T47D (cell line): ENCODE data around the gene MMP13.
"Not testable (repeated sequence)": the region's sequence is repeated elsewhere in the genome, so short reads cannot be mapped to it uniquely, and the experiment has no call there.

Source experiments
- DNase-seq, 2 experiments: peaks; one replicate each; pipeline versions ENCODE4 v3.0.0 to v3.0.0-alpha.2; 2011 to 2012; ENCODE audit warnings: low read depth in 1 of 2, low spot score in 1 of 2
- JUND ChIP-seq: IDR thresholded peaks from 2 replicates; pipeline ENCODE4 v1.6.1; 2012; ENCODE audit warnings: low read depth
- in situ Hi-C: cut with HindIII; loops from 2 replicates; pipeline ENCODE4 v1.10.0; 2016; ENCODE audit warnings: low sequenced_read_pairs, low pct_unique_long_range_greater_than_20kb

The MMP13 gene

DNA sequence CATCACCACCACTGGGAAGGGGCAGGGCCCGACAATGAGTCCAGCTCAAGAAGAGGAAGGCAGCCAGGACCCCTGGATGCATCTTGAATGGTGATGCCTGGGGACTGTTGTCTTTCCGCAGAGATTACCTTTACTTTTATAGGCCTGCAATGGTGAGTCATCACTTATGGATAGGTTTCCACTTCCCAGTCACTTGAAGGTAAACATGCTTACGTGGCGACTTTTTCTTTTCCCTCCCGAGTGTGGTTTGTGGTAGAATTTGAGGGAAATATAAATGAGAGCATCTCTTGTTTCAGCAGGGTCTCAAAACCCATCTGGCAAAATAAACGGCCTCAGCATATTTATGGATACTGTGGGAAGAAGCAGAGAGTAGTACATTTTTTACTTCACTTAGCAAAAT lies at the start of gene MMP13:
TSS of gene MMP13 (minus strand) at position 109 of the 400 bp plus-strand sequence. CDS start at position 82, 27 bp downstream.
- no peak for DNase-seq
- no peak for TF ChIP-seq JUND
- in situ Hi-C loops, result no loop called here

DNA sequence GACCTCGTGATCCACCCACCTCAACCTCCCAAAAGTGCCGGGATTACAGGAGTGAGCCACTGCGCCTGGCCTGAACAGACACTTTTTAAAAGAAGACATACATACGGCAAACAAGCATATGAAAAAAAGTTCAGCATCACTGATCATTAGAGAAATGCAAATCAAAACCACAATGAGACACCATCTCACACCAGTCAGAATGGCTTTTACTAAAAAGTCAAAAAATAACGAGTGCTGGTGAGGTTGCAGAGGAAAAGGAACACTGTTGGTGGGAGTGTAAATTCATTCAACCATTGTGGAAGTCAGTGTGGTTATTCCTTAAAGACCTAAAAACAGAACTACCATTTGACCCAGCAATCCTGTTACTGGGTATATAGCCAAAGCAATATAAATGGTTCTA lies 48.7 kb upstream of the MMP13 start:
- in situ Hi-C loops, DNase-seq: not testable (repeated sequence)

DNA sequence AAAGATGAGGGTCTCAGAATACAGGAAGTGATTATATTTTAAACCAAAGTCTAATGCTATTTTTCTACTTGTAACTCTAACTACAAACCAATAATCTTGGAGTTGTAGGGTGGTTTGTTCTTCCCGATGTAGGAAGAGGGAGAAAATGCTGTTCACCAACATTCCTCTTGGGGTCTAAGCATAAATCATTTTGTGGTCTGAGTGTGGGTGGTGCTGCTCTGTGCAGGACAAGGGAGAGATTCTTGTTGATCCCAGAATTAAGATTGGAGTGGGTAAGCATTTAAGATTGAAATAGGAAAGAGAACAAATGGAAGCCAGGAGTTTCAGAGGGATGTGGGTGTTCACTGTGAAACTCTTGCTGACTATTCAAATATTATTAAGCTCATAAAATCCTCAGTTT lies 38.6 kb upstream of the MMP13 start:
- DNase-seq, result peak in 1 of 2 experiments; percentile 18

DNA sequence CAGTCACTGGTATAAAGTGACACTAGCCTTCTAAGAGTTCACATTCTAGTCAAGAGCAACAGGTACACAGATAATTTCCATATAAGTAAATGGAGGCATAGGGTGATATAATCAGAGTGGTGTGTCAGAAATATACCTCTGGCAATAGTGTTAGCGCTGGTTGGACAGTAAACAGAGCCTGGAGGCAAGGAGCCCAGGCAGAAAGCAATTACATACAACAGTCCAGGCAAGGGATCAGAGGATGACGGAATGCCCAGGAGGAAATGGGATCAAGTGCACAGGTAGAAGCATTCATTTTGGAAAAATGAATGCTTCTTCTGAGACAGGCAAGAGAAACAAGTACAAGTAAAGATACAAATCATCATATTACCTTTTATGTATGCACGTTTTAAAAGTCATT lies 36.2 kb upstream of the MMP13 start:
- in situ Hi-C loops, result no loop called here
- TF ChIP-seq JUND, result no peak
- DNase-seq, result peak in 1 of 2 experiments; percentile 52

More for the DNA sequence above, 38.6 kb upstream of the MMP13 start:
- TF ChIP-seq JUND, result no peak
- in situ Hi-C loops, result no loop called here

DNA sequence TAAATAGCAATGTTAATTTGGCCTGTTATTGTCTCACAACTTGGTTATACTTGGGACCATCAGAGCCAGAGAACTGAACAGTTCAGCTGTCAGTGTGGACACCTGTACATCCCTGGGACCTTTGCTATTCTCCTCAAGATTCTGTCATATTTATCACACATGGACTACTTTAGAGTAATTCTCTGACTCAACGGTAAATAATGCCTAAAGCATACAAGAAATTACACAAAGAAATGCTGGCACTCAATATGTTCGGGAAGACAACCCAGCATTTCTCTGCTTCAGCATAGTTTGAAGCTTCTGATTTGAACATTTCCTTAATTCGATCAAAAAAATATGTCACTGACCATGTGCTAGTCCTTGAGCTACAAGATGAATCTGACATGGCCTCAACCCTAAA lies 34.6 kb upstream of the MMP13 start:
- no peak for TF ChIP-seq JUND
- DNase-seq, result no peak
- in situ Hi-C loops, result no loop called here

DNA sequence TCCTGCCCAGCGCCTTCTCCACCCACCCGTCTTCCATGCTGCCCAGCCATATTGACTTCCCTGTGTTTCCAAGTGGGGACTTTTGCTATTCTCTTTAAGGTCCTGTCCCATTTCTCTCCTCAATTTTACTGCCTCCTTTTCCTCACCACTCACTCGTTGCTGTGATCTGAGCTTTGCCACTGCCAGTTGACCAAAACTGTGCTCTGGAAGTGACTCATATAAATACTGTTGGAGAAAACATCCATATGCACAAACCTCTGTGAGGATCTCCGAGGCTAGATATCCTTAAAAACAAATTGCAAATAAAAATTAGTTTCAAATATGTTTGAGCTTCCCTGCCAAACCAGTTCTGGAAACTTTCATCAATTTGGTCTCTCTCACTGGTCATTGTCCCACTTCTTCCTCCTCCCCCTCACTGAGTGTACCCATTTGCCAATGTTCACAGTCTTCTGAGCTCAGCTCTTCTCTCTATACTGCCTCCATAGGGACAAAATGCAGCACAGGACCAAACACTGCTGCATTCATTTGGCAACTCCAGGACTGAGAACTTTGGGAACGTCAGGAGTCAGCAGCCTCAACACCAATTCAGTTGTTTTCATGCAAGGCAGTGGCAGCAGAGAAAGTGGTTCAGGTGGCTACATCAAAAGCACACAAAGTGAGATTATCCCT lies 34.0 kb upstream of the MMP13 start:
- no peak for TF ChIP-seq JUND
- in situ Hi-C loops, result no loop called here
- no peak for DNase-seq

DNA sequence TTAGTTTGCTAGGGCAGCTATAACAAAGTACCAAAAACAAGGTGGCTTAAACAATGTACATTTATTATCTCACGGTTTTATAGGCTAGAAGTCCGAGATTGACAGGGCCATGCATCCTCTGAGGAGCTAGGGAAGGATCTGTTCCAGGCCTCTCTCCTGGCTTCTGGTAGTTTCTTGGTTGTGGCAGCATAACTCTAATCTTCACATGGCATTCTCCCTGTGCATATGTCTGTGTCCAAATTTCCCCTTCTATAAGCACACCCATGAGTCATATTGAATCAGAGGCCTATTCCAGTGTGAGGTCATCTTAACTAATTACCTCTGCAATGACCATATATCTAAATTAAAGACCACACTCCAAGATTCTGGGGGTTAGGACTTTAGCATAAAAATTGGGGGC lies 31.3 kb upstream of the MMP13 start:
- no peak for TF ChIP-seq JUND
- no peak for DNase-seq
- in situ Hi-C loops, result no loop called here

DNA sequence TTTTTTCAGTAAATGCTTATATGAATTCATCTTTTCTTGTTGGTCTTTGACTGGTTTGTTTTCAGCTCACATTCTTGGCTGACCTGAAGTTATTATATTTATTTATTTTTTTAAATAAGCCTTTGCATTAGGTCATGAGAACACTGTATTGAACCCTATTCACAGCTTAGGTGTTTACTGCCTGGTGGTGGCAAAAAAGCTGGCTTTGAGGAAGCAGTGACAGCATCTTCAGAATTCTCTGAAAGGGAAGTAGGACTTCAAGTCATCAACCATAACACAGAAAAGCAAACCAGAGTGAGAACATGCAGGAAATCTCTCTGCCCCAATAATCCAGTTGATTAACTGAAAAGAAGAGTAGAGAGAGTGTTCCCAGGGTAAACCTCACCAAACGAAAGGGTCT lies 30.3 kb upstream of the MMP13 start:
- in situ Hi-C loops, result no loop called here
- DNase-seq, result no peak
- no peak for TF ChIP-seq JUND

DNA sequence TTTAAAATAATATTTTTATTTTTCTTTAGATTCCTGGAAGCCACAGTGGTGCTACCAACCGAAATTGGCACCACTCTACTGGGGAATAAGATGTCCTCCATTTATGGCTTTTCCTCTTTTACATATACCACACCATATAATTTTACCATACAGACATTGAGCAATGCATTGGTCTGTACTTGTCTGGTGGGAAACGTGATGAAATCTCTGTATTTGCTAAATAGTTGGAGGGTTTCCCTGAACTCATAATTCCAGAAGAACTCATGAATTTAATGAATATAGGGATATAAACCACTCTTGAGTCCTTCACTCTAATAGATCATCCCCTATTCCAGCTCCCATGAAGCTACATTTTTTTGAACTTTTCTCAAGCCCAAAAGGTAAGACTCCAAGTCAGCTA lies 28.0 kb upstream of the MMP13 start:
- in situ Hi-C loops, result no loop called here
- no peak for TF ChIP-seq JUND
- DNase-seq, result no peak

DNA sequence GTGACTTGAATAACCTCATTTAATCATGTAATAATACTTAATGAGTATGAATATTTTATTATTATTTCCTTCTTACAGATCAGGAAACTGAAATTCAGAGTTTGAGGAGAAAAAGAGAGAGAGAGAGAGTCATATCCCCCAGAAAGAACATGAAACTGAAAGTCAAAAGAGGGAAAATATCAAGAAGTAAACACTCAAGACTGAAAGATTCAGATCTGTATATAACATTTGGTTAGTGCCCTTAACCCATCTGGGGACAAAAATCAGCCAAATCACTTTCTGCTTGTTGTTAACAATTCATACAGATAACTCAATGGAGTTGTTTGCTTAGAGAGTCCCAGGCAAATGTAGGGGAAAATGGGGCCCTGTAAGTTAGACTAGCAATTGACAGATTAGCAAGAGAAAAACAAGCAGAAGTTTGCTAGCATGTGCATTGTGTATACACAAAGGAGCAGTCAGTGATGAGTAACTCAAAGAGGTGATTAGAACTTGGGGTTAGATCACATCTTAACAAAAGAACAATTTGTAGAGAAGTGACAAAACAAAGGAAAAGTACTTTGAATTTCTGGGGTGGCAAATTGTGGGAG lies 25.9 kb upstream of the MMP13 start:
- DNase-seq, result no peak
- in situ Hi-C loops, result no loop called here
- TF ChIP-seq JUND, result no peak

DNA sequence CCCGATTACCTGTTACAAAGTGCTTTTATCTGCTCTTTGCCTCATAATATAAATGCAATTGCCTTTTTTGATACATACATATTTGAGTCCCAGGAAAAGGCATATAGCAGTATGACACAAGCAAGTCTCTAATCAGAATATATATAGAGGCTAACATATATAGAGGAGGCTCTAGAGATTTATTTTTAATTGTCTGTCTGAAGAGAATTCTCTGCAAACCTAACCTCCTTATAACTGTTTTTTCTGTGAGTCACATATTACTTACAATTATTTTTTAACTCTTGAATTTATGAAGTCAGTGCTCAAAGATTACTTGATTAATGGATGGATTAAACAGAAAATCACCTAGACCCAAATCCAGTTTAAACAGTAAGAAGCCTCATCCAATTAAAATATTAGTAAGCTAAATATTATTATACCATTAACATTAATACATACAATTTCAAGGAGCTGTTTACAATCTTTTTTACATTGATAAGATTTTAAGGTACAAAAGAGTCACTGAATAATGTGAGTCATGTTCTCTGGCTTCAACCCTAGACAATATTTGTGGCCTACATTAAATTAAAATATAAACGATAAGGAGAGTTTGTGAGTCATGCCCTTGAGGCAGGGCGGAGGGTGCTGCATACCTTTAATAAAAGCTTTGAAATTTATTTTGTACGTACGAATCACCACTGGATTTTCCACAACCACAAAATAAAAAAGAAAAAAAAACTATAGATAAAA lies 19.2 kb upstream of the MMP13 start:
- in situ Hi-C loops, result no loop called here
- no peak for DNase-seq
- no peak for TF ChIP-seq JUND

DNA sequence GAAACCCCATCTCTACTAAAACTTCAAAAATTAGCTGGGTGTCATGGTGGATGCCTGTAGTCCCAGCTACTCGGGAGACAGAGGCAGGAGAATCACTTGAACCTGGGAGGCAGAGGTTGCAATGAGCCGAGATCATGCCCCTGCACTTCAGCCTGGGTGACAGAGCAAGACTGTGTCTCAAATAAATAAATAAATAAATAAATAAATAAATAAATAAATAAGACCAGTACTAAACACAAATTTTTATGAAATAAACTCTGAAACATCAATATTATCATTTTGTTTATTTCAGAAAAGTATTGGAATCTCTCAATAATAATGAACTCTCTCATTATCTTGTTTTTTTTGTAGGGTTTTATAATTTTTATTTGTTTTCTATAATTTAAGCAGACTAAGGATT lies 18.2 kb upstream of the MMP13 start:
- DNase-seq, in situ Hi-C loops: not testable (repeated sequence)

DNA sequence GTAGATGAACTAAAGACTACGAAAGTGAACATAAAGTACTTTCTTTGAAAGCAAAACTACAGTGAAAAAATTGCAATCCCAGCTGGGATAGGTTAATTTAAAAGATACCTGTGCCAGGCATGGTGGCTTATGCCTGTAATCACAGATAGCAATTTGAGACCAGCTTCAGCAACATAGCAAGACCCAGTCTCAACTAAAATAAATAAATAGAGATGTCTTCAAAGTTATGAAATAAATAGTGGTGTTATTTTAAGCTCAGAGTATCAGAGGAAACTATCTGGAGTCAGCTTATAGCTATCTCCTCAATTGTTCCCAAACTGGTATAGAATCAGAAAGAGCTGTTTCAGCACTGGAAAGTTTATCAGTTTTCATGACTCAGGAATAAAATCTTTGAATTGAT lies 17.3 kb upstream of the MMP13 start:
- no peak for DNase-seq
- TF ChIP-seq JUND, result no peak
- in situ Hi-C loops, result no loop called here

DNA sequence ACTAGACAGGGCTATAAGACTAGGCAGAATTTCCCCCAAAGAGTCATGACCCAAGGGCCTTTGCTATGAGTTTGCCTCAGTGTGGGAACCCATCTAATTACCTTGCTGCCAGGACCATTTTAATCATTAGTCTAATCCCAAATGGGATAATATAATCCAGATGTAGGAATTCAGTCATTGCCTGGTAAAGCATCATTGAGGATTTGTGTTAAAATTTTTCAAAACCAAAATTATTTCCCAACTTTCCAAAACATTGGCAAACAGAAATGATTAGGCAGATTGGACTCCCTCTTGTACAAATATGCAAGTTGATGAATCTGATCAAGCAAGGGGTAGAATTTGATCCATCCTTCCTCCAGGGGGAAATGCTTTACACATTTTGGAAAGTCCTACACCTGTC lies 16.2 kb upstream of the MMP13 start:
- DNase-seq, result no peak
- TF ChIP-seq JUND, result no peak
- in situ Hi-C loops, result no loop called here
